DOHH2 (cell line): ENCODE data around the gene AKAP10.

ENCODE experiments used
- CTCF ChIP-seq: fragments of 200-600 bp; sonication (generic); IDR thresholded peaks from one replicate; pipeline ENCODE4 v1.5.1; 2014; ENCODE audit warnings: antibody characterized with exemption, mild to moderate bottlenecking, low read depth, low read length; ENCODE audit not compliant: poor library complexity, severe bottlenecking
- EZH2phosphoT487 ChIP-seq: fragments of 200-600 bp; sonication (generic); IDR thresholded peaks from 2 replicates; pipeline ENCODE4 v1.6.1; 2017; ENCODE audit warnings: borderline replicate concordance, mild to moderate bottlenecking, antibody characterized with exemption, low read length, moderate library complexity, mixed read lengths

- TF ChIP-seq CTCF (no peak), EZH2phosphoT487 (no peak)
Observed at GRCh38 chr17:20008242-20009051, 30.8 kb upstream of the AKAP10 start.
